H1 (cell line): Measurements from ENCODE around the gene YLPM1. TPM values are rescaled to one million over a fixed set of nuclear protein-coding genes. Genes with fewer than 3 reads are reported as not detected.
A peak's percentile ranks its signal among the peaks of the same experiment; 100 is the strongest.

Experiments used
- CTCF ChIA-PET: fragments of 300-600 bp; sonication (Branson Sonifier 250); formaldehyde crosslinking; loops from one replicate; lab custom pipeline; 2021; ENCODE audit not compliant: partially characterized antibody; lab: Charles Lee
- POLR2A ChIA-PET: fragments of 300-600 bp; sonication (Branson Sonifier 250); formaldehyde crosslinking; loops from one replicate; lab custom pipeline; 2021; ENCODE audit warnings: inconsistent platforms; ENCODE audit not compliant: partially characterized antibody; lab: Charles Lee
- DNase-seq, 2 experiments: peaks; one replicate each; pipeline versions ENCODE4 v3.0.0 to v3.0.0-alpha.2; 2010 to 2022; ENCODE audit warnings: low spot score in 2 of 2, low read depth in 1 of 2, mixed read lengths in 1 of 2
- FAIRE-seq: peaks from 2 replicates; lab custom pipeline; 2011; peaks lifted over from hg19 to GRCh38; lab: Jason Lieb, UNC
- H2AFZ ChIP-seq: 2 replicates; pipeline ENCODE4 v1.8.1; 2012; ENCODE audit warnings: low read length, inconsistent platforms
- H2AK5ac ChIP-seq: 2 replicates; pipeline ENCODE4 v1.6.1; 2013; ENCODE audit warnings: low read depth, low read length
- H2BK120ac ChIP-seq: replicated peaks from 2 replicates; pipeline ENCODE3; 2013; ENCODE audit warnings: low read depth, low read length, inconsistent platforms
- H2BK12ac ChIP-seq: 2 replicates; pipeline ENCODE4 v1.6.1; 2013; ENCODE audit warnings: low read depth, low read length
- H2BK15ac ChIP-seq: 2 replicates; pipeline ENCODE4 v1.6.1; 2013; ENCODE audit warnings: low read length
- H2BK20ac ChIP-seq: 2 replicates; pipeline ENCODE4 v1.6.1; 2013; ENCODE audit warnings: low read length
- H2BK5ac ChIP-seq: 2 replicates; pipeline ENCODE4 v1.6.1; 2013; ENCODE audit warnings: low read depth, low read length
- H3K14ac ChIP-seq: 2 replicates; pipeline ENCODE4 v1.6.1; 2013; ENCODE audit warnings: inconsistent platforms; ENCODE audit not compliant: insufficient read length
- H3K18ac ChIP-seq: 2 replicates; pipeline ENCODE4 v1.6.1; 2013; ENCODE audit warnings: low read length; ENCODE audit errors: extremely low read depth
- H3K23ac ChIP-seq: 2 replicates; pipeline ENCODE4 v1.6.1; 2013; ENCODE audit warnings: inconsistent platforms; ENCODE audit not compliant: insufficient read length
- H3K23me2 ChIP-seq: 2 replicates; pipeline ENCODE4 v1.6.1; 2013; ENCODE audit warnings: low read depth, low read length
- H3K27ac ChIP-seq: 2 replicates; pipeline ENCODE4 v1.6.1; 2011; ENCODE audit warnings: low read depth, low read length, inconsistent platforms
- H3K27me3 ChIP-seq, 4 experiments: replicated peaks in 1 of 4; 1 replicate in 1 of 4; 2 replicates in 3 of 4; pipeline versions ENCODE4 v1.6.1 to v1.8.1; 2011 to 2013; ENCODE audit warnings: low read length in 3 of 4, mild to moderate bottlenecking in 3 of 4, inconsistent platforms in 2 of 4, mixed read lengths in 2 of 4, moderate library complexity in 1 of 4; ENCODE audit not compliant: control insufficient read depth in 3 of 4, insufficient read depth in 3 of 4; ENCODE audit errors: extremely low read depth in 1 of 4
- H3K36me3 ChIP-seq, 4 experiments: 2 replicates each; pipeline versions ENCODE4 v1.6.1 to v1.8.1; 2011 to 2013; ENCODE audit warnings: mild to moderate bottlenecking in 4 of 4, low read length in 3 of 4, moderate library complexity in 2 of 4, control low read depth in 1 of 4, inconsistent platforms in 1 of 4; ENCODE audit not compliant: insufficient read depth in 4 of 4, control insufficient read depth in 2 of 4
- H3K4ac ChIP-seq: replicated peaks from 2 replicates; pipeline ENCODE3; 2013; ENCODE audit warnings: low read length, low read depth, mixed read lengths, inconsistent platforms; ENCODE audit not compliant: insufficient read length
- H3K4me1 ChIP-seq, 4 experiments: replicated peaks in 1 of 4; 1 replicate in 1 of 4; 2 replicates in 3 of 4; pipeline versions ENCODE4 v1.6.1 to v1.8.1; 2011 to 2013; ENCODE audit warnings: low read length in 3 of 4, inconsistent platforms in 2 of 4, mixed read lengths in 1 of 4; ENCODE audit not compliant: insufficient read depth in 4 of 4, control insufficient read depth in 3 of 4
- H3K4me2 ChIP-seq, 2 experiments: 2 replicates each; pipeline versions ENCODE4 v1.6.1 to v1.8.1; 2011 to 2013; ENCODE audit warnings: low read depth in 2 of 2, low read length in 2 of 2, control low read depth in 1 of 2, inconsistent platforms in 1 of 2, mild to moderate bottlenecking in 1 of 2; ENCODE audit not compliant: insufficient read depth in 1 of 2
- H3K4me3 ChIP-seq, 4 experiments: fragments of 200-600, 300-600 bp in 1 of 4; sonication (generic), shearing (Covaris generic), sonication (Bioruptor Twin) in 1 of 4; 2 replicates each; pipeline versions ENCODE4 v1.5.1 to v1.8.1; 2011 to 2016; ENCODE audit warnings: low read length in 4 of 4, low read depth in 3 of 4, control low read depth in 2 of 4, inconsistent platforms in 2 of 4, mild to moderate bottlenecking in 2 of 4, mixed read lengths in 1 of 4, moderate library complexity in 1 of 4; ENCODE audit not compliant: insufficient read depth in 2 of 4; ENCODE audit errors: extremely low read depth in 1 of 4
- H3K56ac ChIP-seq: replicated peaks from 2 replicates; pipeline ENCODE3; 2013; ENCODE audit warnings: low read depth, mild to moderate bottlenecking, mixed read lengths, low read length, inconsistent platforms; ENCODE audit not compliant: insufficient read length
- H3K79me1 ChIP-seq: 2 replicates; pipeline ENCODE4 v1.6.1; 2013; ENCODE audit warnings: low read depth, low read length, control low read depth
- H3K79me2 ChIP-seq, 2 experiments: 2 replicates each; pipeline versions ENCODE4 v1.6.1 to v1.8.1; 2012 to 2013; ENCODE audit warnings: low read length in 2 of 2, mild to moderate bottlenecking in 2 of 2, inconsistent platforms in 1 of 2; ENCODE audit not compliant: insufficient read depth in 2 of 2, control insufficient read depth in 1 of 2
- H3K9ac ChIP-seq, 4 experiments: replicated peaks in 1 of 4; 1 replicate in 1 of 4; 2 replicates in 3 of 4; pipeline versions ENCODE4 v1.6.1 to v1.8.1; 2011 to 2013; ENCODE audit warnings: low read depth in 3 of 4, low read length in 3 of 4, control low read depth in 2 of 4, mild to moderate bottlenecking in 2 of 4, moderate library complexity in 2 of 4, inconsistent platforms in 1 of 4; ENCODE audit errors: extremely low read depth in 1 of 4
- H3K9me3 ChIP-seq, 2 experiments: 2 replicates each; pipeline versions ENCODE4 v1.6.1 to v1.8.1; 2012 to 2013; ENCODE audit warnings: mild to moderate bottlenecking in 2 of 2, moderate library complexity in 2 of 2, control low read depth in 1 of 2, inconsistent platforms in 1 of 2, low read depth in 1 of 2, low read length in 1 of 2, mixed read lengths in 1 of 2; ENCODE audit not compliant: insufficient read depth in 2 of 2
- H4K20me1 ChIP-seq, 2 experiments: replicated peaks in 1 of 2; 2 replicates each; pipeline versions ENCODE3 to v1.8.1; 2011 to 2013; ENCODE audit warnings: inconsistent platforms in 2 of 2, low read length in 2 of 2, mild to moderate bottlenecking in 1 of 2; ENCODE audit not compliant: insufficient read depth in 2 of 2, control insufficient read depth in 1 of 2
- H4K5ac ChIP-seq: 2 replicates; pipeline ENCODE4 v1.6.1; 2013; ENCODE audit warnings: low read length, low read depth, mixed read lengths, inconsistent platforms; ENCODE audit not compliant: insufficient read length
- H4K8ac ChIP-seq: 2 replicates; pipeline ENCODE4 v1.8.0; 2013; ENCODE audit warnings: mild to moderate bottlenecking, moderate library complexity, low read length, inconsistent platforms; ENCODE audit not compliant: insufficient read depth; ENCODE audit errors: extremely low read depth
- H4K91ac ChIP-seq: replicated peaks from 2 replicates; pipeline ENCODE3; 2013; ENCODE audit warnings: low read length, mixed read lengths, inconsistent platforms; ENCODE audit not compliant: insufficient read length
- ASH2L ChIP-seq: fragments of 200-600, 300-600 bp; sonication (generic); IDR thresholded peaks from one replicate; pipeline ENCODE4 v1.7.1; 2017; ENCODE audit warnings: low read length
- CTBP2 ChIP-seq: IDR thresholded peaks from 2 replicates; pipeline ENCODE4 v1.7.0; 2011; ENCODE audit warnings: borderline replicate concordance, mild to moderate bottlenecking, moderate library complexity, mixed read lengths, low read length; ENCODE audit not compliant: insufficient read depth, insufficient read length
- E2F6 ChIP-seq: IDR thresholded peaks from 2 replicates; pipeline ENCODE4 v1.6.1; 2012; ENCODE audit warnings: inconsistent platforms
- EZH2 ChIP-seq: fragments of 200-600 bp; sonication (generic); IDR thresholded peaks from 2 replicates; pipeline ENCODE4 v1.7.1; 2012; ENCODE audit warnings: low read depth, mild to moderate bottlenecking, moderate library complexity, low read length, inconsistent platforms; ENCODE audit not compliant: severe bottlenecking
- FOSL1 ChIP-seq: IDR thresholded peaks from 2 replicates; pipeline ENCODE4 v1.6.1; 2011; ENCODE audit warnings: mild to moderate bottlenecking, low read depth, low read length, moderate library complexity; ENCODE audit not compliant: insufficient read depth
- NANOG ChIP-seq: IDR thresholded peaks from 2 replicates; pipeline ENCODE4 v1.6.1; 2011; ENCODE audit warnings: low read length, low read depth, mild to moderate bottlenecking, inconsistent platforms; ENCODE audit not compliant: insufficient read depth, poor library complexity, severe bottlenecking
- NRF1 ChIP-seq: IDR thresholded peaks from 2 replicates; pipeline ENCODE4 v1.6.1; 2011; ENCODE audit warnings: mild to moderate bottlenecking, low read depth, low read length, improper control_type of control experiment
- POLR2A ChIP-seq, 2 experiments: IDR thresholded peaks; 1 replicate in 1 of 2; 2 replicates in 1 of 2; pipeline ENCODE4 v1.6.1; 2011; ENCODE audit warnings: low read depth in 2 of 2, low read length in 2 of 2, mild to moderate bottlenecking in 2 of 2; ENCODE audit errors: control extremely low read depth in 1 of 2
- TEAD4 ChIP-seq: IDR thresholded peaks from 2 replicates; pipeline ENCODE4 v1.6.1; 2012; ENCODE audit warnings: low read depth, low read length, inconsistent platforms, mixed read lengths
- USF2 ChIP-seq: IDR thresholded peaks from 2 replicates; pipeline ENCODE4 v1.6.1; 2011; ENCODE audit warnings: low read length, improper control_type of control experiment
- WGBS, 2 experiments: shearing (Covaris generic) in 1 of 2; methylation state at CpG; one replicate each; pipeline versions ENCODE4 v1.1.6 to v1.1.7; 2013 to 2015; ENCODE audit warnings: low lambda C conversion rate in 2 of 2, mixed read lengths in 2 of 2, inconsistent platforms in 1 of 2, low coverage in 1 of 2, missing lambda C conversion rate in 1 of 2; ENCODE audit not compliant: insufficient replicate concordance in 2 of 2, insufficient coverage in 1 of 2, insufficient read length in 1 of 2; ENCODE audit errors: extremely low coverage in 1 of 2, missing lambda C conversion rate in 1 of 2; 5-methylcytosine and 5-hydroxymethylcytosine counted together
- polyA plus RNA-seq, 7 experiments: library from polyadenylated mRNA; depleted of rRNA in 3 of 7; stranded (reverse) in 5 of 7; unstranded in 2 of 7; fragments of >200 nt in 5 of 7; fragments of 200-250 nt in 2 of 7; gene quantifications; 1 replicate in 5 of 7; 2 replicates in 1 of 7; 4 replicates in 1 of 7; pipeline versions ENCODE4 v1.2.1 to v1.2.3, GENCODE V29; 2011 to 2013; ENCODE audit warnings: missing spikeins in 2 of 7, mixed read lengths in 2 of 7
- total RNA-seq: library from RNA; stranded (reverse); fragmentation: NEBNext Ultra II Directional; extraction: Animal tissue kit (Norgen Biotek cat#: 25700); gene quantifications from 2 replicates; pipeline ENCODE4 v1.2.1, GENCODE V29; 2021

The YLPM1 gene
- total and polyA plus RNA-seq, 2 of the 8 experiments (the other 6 are each of a cell fraction or from before 2014, with no cell fraction given), result 13.5 to 71.7 TPM

- Histone ChIP-seq H3K36me3 (no peaks in the 10 kb centered on the region), H2AK5ac (no peak overlapping the region), H3K4me3 (no peak overlapping the region), H3K79me2 (no peaks in the 10 kb centered on the region), H3K4me1 (0 out of 7 replicates have a peak, but pooled peaks cover 0 to 2% (median 0%) of the 10 kb centered on the region in 4 experiments), H3K14ac (no peak overlapping the region), H3K79me1 (no peaks in the 10 kb centered on the region), H3K18ac (no peak overlapping the region), H3K23me2 (no peaks in the 10 kb centered on the region; the same call in 1 of the 2 replicates), H3K4ac (no peak overlapping the region), H3K27me3 (no peaks in the 10 kb centered on the region), H3K9me3 (no peaks in the 10 kb centered on the region), H4K5ac (no peak overlapping the region), H2BK15ac (no peak overlapping the region), H3K23ac (no peak overlapping the region), H3K4me2 (no peak overlapping the region), H3K27ac (no peak overlapping the region), H3K9ac (no peak overlapping the region), H4K20me1 (no peaks in the 10 kb centered on the region), H3K56ac (no peak overlapping the region), H2AFZ (no peak overlapping the region), H4K91ac (no peak overlapping the region), H2BK12ac (peak overlapping the region; percentile 44; the same call in 1 of the 2 replicates), H4K8ac (no peak overlapping the region), H2BK120ac (no peak overlapping the region), H2BK20ac (no peak overlapping the region), H2BK5ac (no peak overlapping the region)
- 84% methylated on average over 10 of the region's 10 CpGs; no CpG with 5 or more reads in 1 of the 2 experiments for WGBS, 2 experiments
- CTCF ChIA-PET, result interaction anchor here (0.6 to 18.3 kb wide), 26 partner anchors 9 to 580 kb away, joined by 3 to 509 read pairs (median 6); partner anchors contain the start of genes DLST, PROX2 and RPS6KL1
- no peak for FAIRE-seq
- DNase-seq, result no peak
- POLR2A ChIA-PET, result interaction anchor here (0.6 to 8.6 kb wide), 7 partner anchors 16 to 220 kb away, joined by 3 to 80 read pairs (median 3); partner anchors contain the start of genes DLST and PROX2
- no peak for TF ChIP-seq POLR2A (IDR thresholded peaks at IDR 0.05; ENCODE audit: control extremely low read depth in 1 of 2, low read depth in 2 of 2, low read length in 2 of 2)
- no peak for TF ChIP-seq EZH2
- no peak for TF ChIP-seq NANOG
- TF ChIP-seq ASH2L, result no peak
- TF ChIP-seq USF2, result no peak
- no peak for TF ChIP-seq E2F6
- no peak for TF ChIP-seq TEAD4
- no peak for TF ChIP-seq CTBP2
- TF ChIP-seq NRF1, result no peak
- TF ChIP-seq FOSL1, result no peak
These were observed 96.8 kb downstream of the YLPM1 start for GRCh38 chr14:74859757-74860552.
